CD8-positive, alpha-beta memory T cell (primary cell): ENCODE results near the gene DNMBP. TPM values are rescaled to one million over a fixed set of nuclear protein-coding genes. Genes with fewer than 3 reads are reported as not detected.

Experiments used
- CTCF ChIA-PET: fragments of 350-600 bp; sonication (Branson Sonifier 250); formaldehyde crosslinking; loops from one replicate; lab custom pipeline; 2021; ENCODE audit warnings: antibody characterized with exemption; lab: Charles Lee
- POLR2A ChIA-PET: fragments of 350-600 bp; sonication (Branson Sonifier 250); formaldehyde crosslinking; loops from one replicate; lab custom pipeline; 2021; ENCODE audit warnings: antibody characterized with exemption; lab: Charles Lee
- DNase-seq, 5 donors: peaks; one replicate each; pipeline versions ENCODE4 v3.0.0 to v3.0.0-alpha.2; 2020 to 2022; ENCODE audit warnings: mixed read lengths in 1 of 5
- H3K27ac ChIP-seq: one replicate; pipeline ENCODE4 v1.7.0; 2013; ENCODE audit warnings: low read depth, mild to moderate bottlenecking, low read length, moderate library complexity
- H3K27me3 ChIP-seq: 2 replicates; pipeline ENCODE4 v1.7.0; 2013; ENCODE audit warnings: low read length, mild to moderate bottlenecking; ENCODE audit not compliant: insufficient read depth, poor library complexity, severe bottlenecking
- H3K36me3 ChIP-seq: 2 replicates; pipeline ENCODE4 v1.7.0; 2013; ENCODE audit warnings: mild to moderate bottlenecking, low read length, moderate library complexity; ENCODE audit not compliant: insufficient read depth
- H3K4me1 ChIP-seq: 2 replicates; pipeline ENCODE4 v1.7.0; 2013; ENCODE audit warnings: mild to moderate bottlenecking, low read length, moderate library complexity; ENCODE audit not compliant: insufficient read depth
- H3K4me3 ChIP-seq: 2 replicates; pipeline ENCODE4 v1.7.0; 2013; ENCODE audit warnings: mild to moderate bottlenecking, low read length
- H3K9me3 ChIP-seq: 2 replicates; pipeline ENCODE4 v1.7.0; 2013; ENCODE audit warnings: mild to moderate bottlenecking, low read length
- H3K27ac Mint-ChIP-seq, 8 donors: one replicate each; pipeline ENCODE4 v1.8.0; 2020 to 2021; ENCODE audit warnings: mixed read lengths in 8 of 8, mild to moderate bottlenecking in 6 of 8, inconsistent platforms in 3 of 8, moderate library complexity in 3 of 8
- H3K27me3 Mint-ChIP-seq, 2 donors: one replicate each; pipeline ENCODE4 v1.8.0; 2020 to 2021; ENCODE audit warnings: mixed read lengths in 2 of 2, mild to moderate bottlenecking in 1 of 2, moderate library complexity in 1 of 2
- H3K36me3 Mint-ChIP-seq, 3 donors: one replicate each; pipeline ENCODE4 v1.8.0; 2020 to 2021; ENCODE audit warnings: mixed read lengths in 3 of 3, inconsistent platforms in 1 of 3, mild to moderate bottlenecking in 1 of 3
- H3K4me1 Mint-ChIP-seq, 3 donors: one replicate each; pipeline ENCODE4 v1.8.0; 2020 to 2021; ENCODE audit warnings: mixed read lengths in 3 of 3, inconsistent platforms in 1 of 3, mild to moderate bottlenecking in 1 of 3
- H3K4me3 Mint-ChIP-seq, 7 donors: one replicate each; pipeline ENCODE4 v1.8.0; 2020 to 2021; ENCODE audit warnings: mixed read lengths in 7 of 7, mild to moderate bottlenecking in 6 of 7, moderate library complexity in 4 of 7, inconsistent platforms in 2 of 7
- H3K9me3 Mint-ChIP-seq, 5 donors: one replicate each; pipeline ENCODE4 v1.8.0; 2020 to 2022; ENCODE audit warnings: mixed read lengths in 5 of 5, mild to moderate bottlenecking in 3 of 5, moderate library complexity in 2 of 5, inconsistent platforms in 1 of 5
- polyA plus RNA-seq: library from polyadenylated mRNA; unstranded; fragments of 300-500 nt; fragmentation: Illumina TruSeq; gene quantifications from one replicate; pipeline ENCODE4 v1.2.3, GENCODE V29; 2021
- total RNA-seq, 2 experiments: library from RNA; stranded (reverse); gene quantifications; one replicate each; pipeline ENCODE4 v1.2.3, GENCODE V29; 2021

Gene DNMBP
- total and polyA plus RNA-seq, 3 experiments from 2014 or later = 1.5 to 2.3 (median 2.0) TPM

DNA sequence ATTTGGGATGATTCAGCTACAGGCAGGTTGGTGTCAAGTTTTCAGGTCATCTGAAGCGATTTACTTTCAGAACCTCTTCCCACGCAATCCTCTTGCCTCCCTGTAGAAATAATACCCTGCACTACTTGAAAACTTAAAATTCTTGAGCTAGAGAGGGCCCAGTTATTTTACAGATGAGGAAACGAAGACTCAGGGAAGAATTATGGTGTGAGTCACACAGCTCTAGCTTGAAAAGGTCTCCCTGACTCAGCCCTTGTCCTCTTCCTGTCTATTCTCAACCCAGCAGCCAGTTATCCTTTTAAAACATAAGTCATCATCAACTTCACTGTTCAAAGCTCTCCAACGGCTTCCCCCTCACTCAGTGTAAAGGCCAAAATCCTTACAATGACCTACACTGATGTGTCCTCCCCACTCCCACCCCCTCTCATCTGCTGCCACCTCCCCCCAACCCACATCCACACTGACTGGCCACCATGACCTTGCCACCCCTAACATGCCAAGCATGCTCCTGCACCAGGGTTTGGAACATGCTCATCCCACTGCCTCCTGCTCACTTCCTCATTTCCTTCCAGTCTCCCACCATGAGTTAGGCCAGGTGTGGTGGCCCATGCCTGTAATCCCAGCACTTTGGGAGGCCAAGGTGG, 3.4 kb downstream of the DNMBP start:
- Mint-ChIP-seq H3K27me3 (no peaks in the 10 kb centered on the region), H3K4me3 (peak overlapping the region in 1 of 7 donors; percentile 23), H3K9me3 (no peaks in the 10 kb centered on the region), H3K4me1 (peaks cover 31 to 47% (median 33%) of the 10 kb centered on the region in 3 donors), H3K27ac (no peak overlapping the region), H3K36me3 (peaks cover 0 to 2% (median 0%) of the 10 kb centered on the region in 3 donors)
- Histone ChIP-seq H3K9me3 (no peaks in the 10 kb centered on the region), H3K36me3 (no peaks in the 10 kb centered on the region), H3K27ac (no peak overlapping the region), H3K4me1 (peaks cover 13% of the 10 kb centered on the region), H3K4me3 (no peak overlapping the region), H3K27me3 (no peaks in the 10 kb centered on the region)
- ChIA-PET CTCF (interaction anchor here (1.8 to 2.4 kb wide), 2 partner anchors 9 to 161 kb away, joined by 5 to 8 read pairs; no protein-coding TSS in a partner anchor), POLR2A (interaction anchor here (0.5 kb wide), 1 partner anchor 515 kb away, joined by 9 read pairs; no protein-coding TSS in a partner anchor)
- DNase-seq = no peak

DNA sequence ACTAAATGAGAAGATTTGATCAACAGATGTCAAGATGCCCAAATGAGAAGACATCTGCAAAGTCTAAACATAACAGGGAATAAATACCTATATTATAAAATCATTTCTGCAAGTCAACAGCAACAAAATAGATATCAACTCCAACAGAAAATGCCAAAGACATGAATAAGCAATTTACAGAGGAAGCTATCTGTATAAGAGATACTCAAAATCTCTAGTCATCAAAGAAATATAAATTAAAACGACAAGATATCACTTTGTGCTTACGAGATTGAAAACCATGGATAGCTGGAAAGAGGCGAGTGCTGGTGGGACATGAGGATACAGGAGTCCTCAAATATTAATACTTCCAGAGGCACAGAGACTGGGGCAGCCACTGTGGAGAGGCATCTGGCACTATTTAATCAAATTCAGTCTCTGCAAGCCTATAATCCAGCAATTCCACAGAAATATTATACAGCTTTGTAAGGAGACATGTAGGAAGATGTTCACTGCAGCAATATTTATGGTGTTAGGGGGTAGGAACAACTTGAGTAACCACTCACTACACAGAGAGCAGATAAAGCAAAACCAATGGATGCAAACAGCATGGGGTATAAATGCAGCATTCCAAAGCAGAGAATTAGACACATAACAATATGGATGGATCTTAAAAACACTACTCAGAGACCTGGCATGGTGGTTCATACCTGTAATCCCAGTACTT, 4.8 kb downstream of the DNMBP start:
- Histone ChIP-seq H3K9me3 (no peaks in the 10 kb centered on the region), H3K4me3 (no peak overlapping the region), H3K27ac (no peak overlapping the region), H3K36me3 (no peaks in the 10 kb centered on the region), H3K4me1 (peaks cover 13% of the 10 kb centered on the region), H3K27me3 (no peaks in the 10 kb centered on the region)
- Mint-ChIP-seq H3K4me1 (peaks cover 22 to 37% (median 23%) of the 10 kb centered on the region in 3 donors), H3K36me3 (no peaks in the 10 kb centered on the region), H3K27me3 (no peaks in the 10 kb centered on the region), H3K9me3 (no peaks in the 10 kb centered on the region), H3K4me3 (no peak overlapping the region), H3K27ac (peak overlapping the region in 1 of 8 donors; percentile 17)
- POLR2A ChIA-PET = no interaction called here
- DNase-seq = no peak
- CTCF ChIA-PET = interaction anchor here (2.4 kb wide), 1 partner anchor 159 kb away, joined by 8 read pairs; no protein-coding TSS in a partner anchor

DNA sequence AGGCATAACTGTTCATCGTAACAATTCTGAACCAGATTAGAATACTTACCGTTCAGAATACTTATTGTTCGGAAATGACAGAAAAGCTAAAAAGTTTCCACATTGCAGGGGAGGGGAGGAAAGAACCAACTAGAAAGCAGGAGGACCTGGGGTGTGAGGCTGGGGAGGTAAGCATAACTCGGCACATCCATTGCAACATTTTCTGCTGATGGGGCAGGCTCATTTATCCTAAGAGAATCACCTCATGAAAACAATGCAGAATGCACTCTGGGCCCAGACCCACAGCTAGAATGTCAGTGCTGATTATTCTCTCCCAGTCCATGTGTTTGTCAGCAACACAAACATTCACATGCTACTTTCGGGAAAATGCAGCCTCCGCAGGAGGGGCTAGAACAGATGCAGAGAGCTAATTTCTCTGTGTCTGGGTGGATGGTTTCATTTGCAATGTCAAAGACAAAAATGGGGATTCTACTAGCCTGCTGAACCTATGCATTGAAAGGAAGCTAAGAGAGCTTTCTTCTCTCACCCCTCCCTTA, 9.6 kb downstream of the DNMBP start:
- Histone ChIP-seq H3K27ac (no peak overlapping the region), H3K36me3 (no peaks in the 10 kb centered on the region), H3K27me3 (no peaks in the 10 kb centered on the region), H3K4me3 (no peak overlapping the region), H3K4me1 (no peaks in the 10 kb centered on the region), H3K9me3 (no peaks in the 10 kb centered on the region)
- CTCF ChIA-PET = interaction anchor here (2.4 kb wide), 1 partner anchor 154 kb away, joined by 5 read pairs; no protein-coding TSS in a partner anchor
- DNase-seq = no peak
- Mint-ChIP-seq H3K27me3 (no peaks in the 10 kb centered on the region), H3K36me3 (peaks cover 0 to 6% (median 0%) of the 10 kb centered on the region in 3 donors), H3K4me1 (peaks cover 4 to 5% (median 5%) of the 10 kb centered on the region in 3 donors), H3K4me3 (no peak overlapping the region), H3K9me3 (no peaks in the 10 kb centered on the region), H3K27ac (no peak overlapping the region)
- POLR2A ChIA-PET = no interaction called here

DNA sequence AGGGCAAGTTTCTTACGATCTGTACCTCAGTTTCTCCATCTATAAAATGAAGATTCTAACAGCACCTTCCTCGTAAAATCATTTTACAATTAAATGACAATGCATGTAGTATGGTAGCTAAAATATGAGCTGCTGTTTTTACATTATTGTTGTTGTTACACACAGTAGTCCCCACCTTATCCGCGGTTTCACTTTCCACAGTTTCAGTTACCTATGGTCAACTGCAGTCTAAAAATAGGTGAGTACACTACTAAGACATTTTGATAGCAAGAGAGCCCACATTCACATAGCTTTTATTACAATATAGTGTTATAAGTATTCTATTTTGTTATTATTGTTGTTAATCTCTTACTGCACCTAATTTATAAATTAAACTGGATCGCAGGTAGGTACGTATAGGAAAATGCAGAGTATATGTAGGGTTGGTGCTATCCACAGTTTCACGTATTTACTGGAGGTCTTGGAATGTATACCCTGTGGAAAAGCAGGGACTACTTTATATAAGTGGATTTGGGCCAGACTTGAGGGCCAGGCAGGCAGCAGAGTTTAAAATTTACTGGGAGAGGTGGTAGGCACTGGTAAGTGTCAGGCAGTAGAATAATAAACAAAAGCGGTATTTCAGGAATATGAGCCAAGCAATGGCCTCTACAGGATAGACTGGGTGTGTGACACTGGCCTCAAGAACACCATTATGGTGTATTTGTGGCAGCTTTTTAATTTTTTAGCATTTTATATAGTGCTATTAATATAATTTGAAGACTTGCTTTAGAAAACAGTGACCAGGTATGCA, 10.2 kb downstream of the DNMBP start:
- Mint-ChIP-seq H3K36me3 (peaks cover 0 to 6% (median 0%) of the 10 kb centered on the region in 3 donors), H3K27ac (no peak overlapping the region), H3K9me3 (no peaks in the 10 kb centered on the region), H3K4me3 (no peak overlapping the region), H3K4me1 (peaks cover 6 to 11% (median 9%) of the 10 kb centered on the region in 3 donors), H3K27me3 (no peaks in the 10 kb centered on the region)
- POLR2A ChIA-PET = no interaction called here
- no peaks in the 10 kb centered on the region for H3K36me3 ChIP-seq
- H3K4me1 ChIP-seq = peaks cover 1% of the 10 kb centered on the region
- no peaks in the 10 kb centered on the region for H3K9me3 ChIP-seq
- no peak overlapping the region for H3K4me3 ChIP-seq
- no peak for DNase-seq
- H3K27me3 ChIP-seq = no peaks in the 10 kb centered on the region
- H3K27ac ChIP-seq = no peak overlapping the region
- CTCF ChIA-PET = interaction anchor here (2.4 to 3.6 kb wide), 2 partner anchors 10 to 154 kb away, joined by 5 to 13 read pairs; partner anchors contain the start of gene DNMBP

DNA sequence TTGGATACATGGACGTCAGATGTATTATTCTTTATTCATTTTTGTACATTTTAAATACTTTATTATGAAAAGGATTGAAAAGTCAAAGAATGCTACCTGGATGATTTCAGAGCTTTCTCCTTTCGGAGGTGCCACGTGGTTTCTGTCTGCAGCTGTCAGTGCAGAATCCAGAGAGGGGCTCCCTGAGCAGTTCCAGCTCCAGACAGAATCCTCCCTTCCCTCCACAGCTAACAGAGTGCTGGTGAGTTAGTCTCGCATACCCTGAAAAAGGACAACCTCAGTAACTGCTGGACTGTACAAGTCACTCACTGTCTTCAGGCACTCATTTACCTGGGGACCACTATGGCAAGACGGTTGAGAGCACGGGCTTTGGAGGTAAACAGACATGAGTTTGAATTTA, 10.9 kb downstream of the DNMBP start:
- Mint-ChIP-seq H3K4me3 (no peak overlapping the region), H3K27ac (no peak overlapping the region), H3K9me3 (no peaks in the 10 kb centered on the region), H3K27me3 (no peaks in the 10 kb centered on the region), H3K4me1 (peaks cover 12 to 17% (median 15%) of the 10 kb centered on the region in 3 donors), H3K36me3 (peaks cover 0 to 6% (median 0%) of the 10 kb centered on the region in 3 donors)
- CTCF ChIA-PET = interaction anchor here (2.4 to 3.6 kb wide), 2 partner anchors 11 to 153 kb away, joined by 5 to 13 read pairs; partner anchors contain the start of gene DNMBP
- H3K27me3 ChIP-seq = no peaks in the 10 kb centered on the region
- H3K27ac ChIP-seq = no peak overlapping the region
- no peak overlapping the region for H3K4me3 ChIP-seq
- no peak for DNase-seq
- H3K36me3 ChIP-seq = no peaks in the 10 kb centered on the region
- no peaks in the 10 kb centered on the region for H3K9me3 ChIP-seq
- POLR2A ChIA-PET = no interaction called here
- H3K4me1 ChIP-seq = peaks cover 7% of the 10 kb centered on the region

DNA sequence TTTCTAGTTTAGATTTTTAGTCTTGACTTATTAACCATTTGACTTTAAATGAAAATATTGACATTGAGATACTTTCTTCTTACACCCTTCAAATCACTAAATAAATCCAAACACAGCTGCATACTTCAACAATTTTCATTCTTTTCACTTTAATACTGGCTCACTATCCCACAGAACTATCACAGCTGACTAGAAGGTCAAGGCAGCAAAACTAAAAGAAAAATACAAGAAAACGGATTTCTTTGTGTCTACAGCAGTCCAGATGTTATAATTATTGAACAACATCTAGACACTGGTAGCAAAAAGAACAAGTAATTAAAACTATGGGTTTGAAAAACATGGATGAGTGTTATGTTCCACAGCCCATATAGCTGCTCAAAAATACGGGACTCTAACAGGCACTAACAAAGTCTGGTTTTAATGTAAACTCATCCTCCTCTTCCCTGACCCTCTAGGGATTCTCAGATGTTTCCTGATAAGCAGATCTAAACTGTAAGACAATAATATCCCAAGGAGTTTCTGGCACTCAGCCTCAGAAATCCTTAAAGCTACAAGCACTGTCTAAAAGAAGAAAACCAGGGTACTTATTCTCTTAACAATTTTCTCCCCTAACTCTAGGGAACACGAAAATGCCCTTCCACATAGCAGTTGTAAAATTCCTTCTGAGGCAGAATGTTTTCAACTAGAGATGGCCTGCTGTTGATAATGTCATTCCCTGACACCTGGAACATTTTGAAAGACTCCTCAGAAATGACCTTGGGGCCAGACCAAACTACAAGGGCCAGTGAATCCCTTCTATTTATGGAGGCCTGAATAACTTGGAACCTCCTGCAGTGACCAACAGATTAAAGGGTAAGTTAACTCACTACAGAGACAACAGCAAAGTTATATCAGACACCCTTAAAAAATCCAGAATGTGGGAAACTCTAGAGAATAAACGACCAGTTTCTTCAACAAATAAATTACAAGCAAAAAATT, 12.8 kb downstream of the DNMBP start:
- H3K27me3 Mint-ChIP-seq = peaks cover 0 to 1% of the 10 kb centered on the region in 2 donors
- H3K4me1 ChIP-seq = peaks cover 13% of the 10 kb centered on the region
- no peak overlapping the region for H3K27ac ChIP-seq
- H3K36me3 Mint-ChIP-seq = peaks cover 0 to 6% (median 0%) of the 10 kb centered on the region in 3 donors
- no peaks in the 10 kb centered on the region for H3K36me3 ChIP-seq
- H3K4me3 Mint-ChIP-seq = no peak overlapping the region
- no peak for DNase-seq
- POLR2A ChIA-PET = no interaction called here
- CTCF ChIA-PET = interaction anchor here (1.6 to 3.6 kb wide), 2 partner anchors 10 to 13 kb away, joined by 5 to 13 read pairs; partner anchors contain the start of gene DNMBP
- H3K27me3 ChIP-seq = no peaks in the 10 kb centered on the region
- H3K27ac Mint-ChIP-seq = peak overlapping the region in 1 of 8 donors; percentile 41
- peaks cover 13 to 18% (median 18%) of the 10 kb centered on the region in 3 donors for H3K4me1 Mint-ChIP-seq
- H3K9me3 ChIP-seq = no peaks in the 10 kb centered on the region
- no peaks in the 10 kb centered on the region for H3K9me3 Mint-ChIP-seq
- H3K4me3 ChIP-seq = no peak overlapping the region
